ENCODE data around the gene WNT2. TPM values are rescaled to one million over a fixed set of nuclear protein-coding genes. Genes with fewer than 3 reads are reported as not detected.

Gene WNT2
- total RNA-seq, 3 donors from 2014 or later (not counting 1 experiment from before 2014, with no cell fraction given): not detected

DNA sequence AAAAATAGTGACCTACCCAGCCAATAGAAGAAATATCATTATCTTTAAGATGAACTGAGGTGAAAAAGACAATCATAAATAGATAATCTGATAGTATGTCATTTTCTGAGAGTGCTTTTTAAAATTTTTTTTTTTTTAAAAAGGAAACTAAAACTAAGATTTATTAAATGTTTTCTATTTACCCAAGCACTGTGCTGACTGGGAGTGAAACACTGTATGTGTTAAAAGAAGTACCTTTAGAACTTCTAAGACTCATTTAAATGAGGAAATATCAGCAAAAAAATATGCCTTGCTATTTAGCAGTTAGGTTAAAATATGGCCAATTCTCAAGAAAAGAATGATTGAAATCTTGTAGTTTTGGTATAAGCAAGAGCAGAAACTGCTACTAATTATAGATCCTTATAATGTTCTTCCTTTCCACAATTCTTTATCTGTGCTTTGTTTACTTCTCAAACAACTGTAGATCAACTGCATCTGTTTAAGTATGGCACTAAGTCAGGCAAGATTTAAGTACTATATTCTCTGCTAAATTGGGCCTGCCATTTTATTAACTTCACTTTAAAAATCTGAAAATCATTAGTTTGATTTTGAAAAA lies 39.5 kb upstream of the WNT2 start:
- H3K9me3 Mint-ChIP-seq: peaks cover 4 to 8% of the 10 kb centered on the region in 2 donors
- H3K36me3 ChIP-seq (ENCODE audit: control insufficient read depth, insufficient read depth, low read length): no peaks in the 10 kb centered on the region
- intact Hi-C loops (cut with micrococcal nuclease): no loop called here
- DNase-seq (no peak), ATAC-seq (no peak)
- TF ChIP-seq, protein P1, sequence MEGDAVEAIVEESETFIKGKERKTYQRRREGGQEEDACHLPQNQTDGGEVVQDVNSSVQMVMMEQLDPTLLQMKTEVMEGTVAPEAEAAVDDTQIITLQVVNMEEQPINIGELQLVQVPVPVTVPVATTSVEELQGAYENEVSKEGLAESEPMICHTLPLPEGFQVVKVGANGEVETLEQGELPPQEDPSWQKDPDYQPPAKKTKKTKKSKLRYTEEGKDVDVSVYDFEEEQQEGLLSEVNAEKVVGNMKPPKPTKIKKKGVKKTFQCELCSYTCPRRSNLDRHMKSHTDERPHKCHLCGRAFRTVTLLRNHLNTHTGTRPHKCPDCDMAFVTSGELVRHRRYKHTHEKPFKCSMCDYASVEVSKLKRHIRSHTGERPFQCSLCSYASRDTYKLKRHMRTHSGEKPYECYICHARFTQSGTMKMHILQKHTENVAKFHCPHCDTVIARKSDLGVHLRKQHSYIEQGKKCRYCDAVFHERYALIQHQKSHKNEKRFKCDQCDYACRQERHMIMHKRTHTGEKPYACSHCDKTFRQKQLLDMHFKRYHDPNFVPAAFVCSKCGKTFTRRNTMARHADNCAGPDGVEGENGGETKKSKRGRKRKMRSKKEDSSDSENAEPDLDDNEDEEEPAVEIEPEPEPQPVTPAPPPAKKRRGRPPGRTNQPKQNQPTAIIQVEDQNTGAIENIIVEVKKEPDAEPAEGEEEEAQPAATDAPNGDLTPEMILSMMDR (IDR thresholded peaks at IDR 0.05): no peak
- no peaks in the 10 kb centered on the region for H3K36me3 Mint-ChIP-seq
- no peaks in the 10 kb centered on the region for H3K27me3 ChIP-seq (ENCODE audit: control insufficient read depth, insufficient read depth, low read length)
- no peak overlapping the region for H3K4me3 Mint-ChIP-seq
- H3K27ac Mint-ChIP-seq: no peak overlapping the region
- H3K9me3 ChIP-seq (ENCODE audit: control insufficient read depth, insufficient read depth, low read length): no peaks in the 10 kb centered on the region
- H3K27me3 Mint-ChIP-seq (ENCODE audit: low read depth in 2 of 2): no peaks in the 10 kb centered on the region
- H3K4me1 ChIP-seq (ENCODE audit: control insufficient read depth, insufficient read depth, low read length): no peaks in the 10 kb centered on the region
- H3K4me3 ChIP-seq (ENCODE audit: low read length): no peak overlapping the region
- H3K27ac ChIP-seq (ENCODE audit: low read length): no peak overlapping the region
- H3K4me1 Mint-ChIP-seq: no peaks in the 10 kb centered on the region

DNA sequence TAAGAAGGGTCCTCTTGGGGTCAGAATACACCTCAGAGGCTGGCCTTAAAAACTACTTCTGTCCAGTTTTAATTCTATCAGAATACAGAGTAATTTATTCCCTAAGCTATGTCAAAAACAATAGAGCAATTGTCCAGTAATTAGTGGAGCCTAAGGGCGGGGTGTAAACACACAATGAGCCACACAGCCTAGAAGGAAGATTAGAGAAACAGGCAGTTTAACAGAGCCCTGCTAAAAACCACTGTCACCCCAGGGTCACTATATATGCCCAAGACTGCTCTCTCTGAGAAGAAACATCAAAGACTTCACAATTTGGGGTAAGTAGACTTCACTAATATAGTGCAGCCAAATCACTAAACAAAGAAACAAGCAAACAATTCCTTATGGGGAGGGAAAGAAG lies 27.2 kb upstream of the WNT2 start:
- no peaks in the 10 kb centered on the region for H3K36me3 Mint-ChIP-seq
- H3K27me3 ChIP-seq (ENCODE audit: control insufficient read depth, insufficient read depth, low read length): no peaks in the 10 kb centered on the region
- intact Hi-C loops (cut with micrococcal nuclease): no loop called here
- no peaks in the 10 kb centered on the region for H3K4me1 ChIP-seq (ENCODE audit: control insufficient read depth, insufficient read depth, low read length)
- H3K27ac ChIP-seq (ENCODE audit: low read length): no peak overlapping the region
- H3K36me3 ChIP-seq (ENCODE audit: control insufficient read depth, insufficient read depth, low read length): no peaks in the 10 kb centered on the region
- H3K27me3 Mint-ChIP-seq (ENCODE audit: low read depth in 2 of 2): no peaks in the 10 kb centered on the region
- H3K27ac Mint-ChIP-seq: no peak overlapping the region
- no peaks in the 10 kb centered on the region for H3K4me1 Mint-ChIP-seq
- TF ChIP-seq, protein P1 (IDR thresholded peaks at IDR 0.05): no peak
- peaks cover 6% of the 10 kb centered on the region in 2 donors for H3K9me3 Mint-ChIP-seq
- no peak overlapping the region for H3K4me3 Mint-ChIP-seq
- H3K4me3 ChIP-seq (ENCODE audit: low read length): no peak overlapping the region
- peaks cover 7% of the 10 kb centered on the region for H3K9me3 ChIP-seq (ENCODE audit: control insufficient read depth, insufficient read depth, low read length)
- DNase-seq (no peak), ATAC-seq (no peak)
- 80% methylated on average over 1 of the region's 1 CpG for WGBS (ENCODE audit: insufficient coverage)

DNA sequence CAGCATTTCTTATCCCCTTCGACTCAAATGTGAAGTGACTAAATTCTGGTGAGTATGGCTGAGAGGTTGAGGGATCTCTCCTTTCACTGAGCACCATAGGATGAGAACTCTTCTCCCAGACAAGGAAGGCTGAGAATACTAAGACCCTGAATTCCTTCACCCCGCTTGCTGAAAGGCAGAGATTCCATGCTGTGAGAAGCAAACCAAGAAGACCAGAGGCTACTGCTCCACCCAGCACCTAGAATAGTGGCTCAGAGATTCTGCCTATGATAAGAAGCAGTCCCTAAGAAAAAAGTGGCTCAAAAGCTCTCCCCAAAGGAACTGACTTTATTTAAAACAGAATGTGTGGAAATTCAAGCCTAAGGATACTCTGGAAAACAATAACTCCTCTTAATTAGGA lies 26.7 kb upstream of the WNT2 start:
- no peaks in the 10 kb centered on the region for H3K4me1 Mint-ChIP-seq

More for the DNA sequence above, 26.7 kb upstream of the WNT2 start:
- no peaks in the 10 kb centered on the region for H3K27me3 Mint-ChIP-seq (ENCODE audit: low read depth in 2 of 2)
- ATAC-seq (no peak), DNase-seq (no peak)
- H3K36me3 ChIP-seq (ENCODE audit: control insufficient read depth, insufficient read depth, low read length): no peaks in the 10 kb centered on the region
- H3K4me3 Mint-ChIP-seq: no peak overlapping the region
- H3K9me3 Mint-ChIP-seq: peaks cover 6% of the 10 kb centered on the region in 2 donors
- intact Hi-C loops (cut with micrococcal nuclease): no loop called here
- H3K4me1 ChIP-seq (ENCODE audit: control insufficient read depth, insufficient read depth, low read length): no peaks in the 10 kb centered on the region
- H3K27ac Mint-ChIP-seq: no peak overlapping the region
- TF ChIP-seq, protein P1 (IDR thresholded peaks at IDR 0.05): no peak
- 78% methylated on average over 1 of the region's 2 CpGs for WGBS (ENCODE audit: insufficient coverage)
- peaks cover 7% of the 10 kb centered on the region for H3K9me3 ChIP-seq (ENCODE audit: control insufficient read depth, insufficient read depth, low read length)
- no peak overlapping the region for H3K27ac ChIP-seq (ENCODE audit: low read length)
- H3K27me3 ChIP-seq (ENCODE audit: control insufficient read depth, insufficient read depth, low read length): no peaks in the 10 kb centered on the region
- H3K36me3 Mint-ChIP-seq: no peaks in the 10 kb centered on the region
- no peak overlapping the region for H3K4me3 ChIP-seq (ENCODE audit: low read length)

All from natural killer cell (primary cell).